Esophagus (tissue), 2 donors: ENCODE results near the gene PDE2A. TPM values are rescaled to one million over a fixed set of nuclear protein-coding genes. Genes with fewer than 3 reads are reported as not detected.

ENCODE experiments used
- H3K27ac ChIP-seq, 2 donors: one replicate each; pipeline ENCODE4 v1.5.1; 2013; ENCODE audit warnings: low read depth in 2 of 2, mild to moderate bottlenecking in 2 of 2, inconsistent platforms in 1 of 2, low read length in 1 of 2, moderate library complexity in 1 of 2
- H3K27me3 ChIP-seq, 2 donors: one replicate each; pipeline ENCODE4 v1.6.1; 2013; ENCODE audit warnings: low read length in 2 of 2, control low read depth in 1 of 2, mild to moderate bottlenecking in 1 of 2; ENCODE audit not compliant: insufficient read depth in 2 of 2, control insufficient read depth in 1 of 2
- H3K36me3 ChIP-seq, 2 donors: one replicate each; pipeline ENCODE4 v1.6.1; 2013; ENCODE audit warnings: low read length in 1 of 2; ENCODE audit not compliant: control insufficient read depth in 2 of 2, insufficient read depth in 2 of 2
- H3K4me1 ChIP-seq, 2 donors: one replicate each; pipeline ENCODE4 v1.6.1; 2013; ENCODE audit warnings: low read length in 1 of 2; ENCODE audit not compliant: control insufficient read depth in 2 of 2, insufficient read depth in 2 of 2
- H3K4me3 ChIP-seq, 2 donors: one replicate each; pipeline ENCODE4 v1.5.1; 2013; ENCODE audit warnings: low read length in 2 of 2, mild to moderate bottlenecking in 2 of 2, low read depth in 1 of 2, moderate library complexity in 1 of 2
- H3K9me3 ChIP-seq, 2 donors: one replicate each; pipeline ENCODE4 v1.6.1; 2013; ENCODE audit warnings: mild to moderate bottlenecking in 2 of 2, low read depth in 1 of 2, low read length in 1 of 2, moderate library complexity in 1 of 2; ENCODE audit not compliant: control insufficient read depth in 2 of 2, insufficient read depth in 1 of 2
- WGBS, 2 donors: extraction: QIAGEN DNeasy Blood & Tissue Kit; methylation state at CpG; one replicate each; pipeline ENCODE4 v1.1.7; 2013; 5-methylcytosine and 5-hydroxymethylcytosine counted together
- polyA plus RNA-seq, 2 donors: library from polyadenylated mRNA; stranded (reverse); fragments of 200-250 nt; gene quantifications; one replicate each; pipeline ENCODE4 v1.2.3, GENCODE V29; 2013
- donor health status: healthy with polysubstance abuse.
- donor health status: Bipolar disorder and iron deficiency.

Gene PDE2A
- polyA plus RNA-seq, 2 donors: 6.9 to 7.6 TPM

DNA sequence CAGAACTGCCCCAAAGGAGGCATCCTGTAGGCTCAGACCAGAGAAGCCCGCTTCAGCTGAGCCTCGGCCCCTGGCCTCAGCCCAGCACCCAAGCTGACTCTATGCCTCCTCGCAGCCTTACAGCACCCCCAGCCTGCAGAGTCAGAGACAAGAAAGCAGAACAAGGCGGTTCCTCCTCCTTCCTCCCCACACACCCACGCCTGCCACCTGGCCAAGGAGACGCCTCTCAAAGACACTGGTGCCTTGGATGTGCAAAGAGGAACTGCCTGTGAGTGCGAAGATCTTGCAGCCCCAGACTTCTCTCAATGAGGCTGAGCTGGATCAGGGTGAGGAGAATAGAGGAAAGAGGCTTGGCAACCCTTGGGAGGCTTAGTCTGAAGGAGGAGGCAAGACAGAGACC is 60.2 kb downstream of the PDE2A start:
- H3K36me3 ChIP-seq: no peaks in the 10 kb centered on the region
- H3K4me3 ChIP-seq: no peak overlapping the region
- H3K9me3 ChIP-seq: no peaks in the 10 kb centered on the region
- H3K4me1 ChIP-seq: peaks cover 0 to 8% of the 10 kb centered on the region in 2 donors
- no peak overlapping the region for H3K27ac ChIP-seq
- WGBS, 2 donors: 43 to 51% methylated on average over 7 of the region's 7 CpGs
- H3K27me3 ChIP-seq: no peaks in the 10 kb centered on the region

DNA sequence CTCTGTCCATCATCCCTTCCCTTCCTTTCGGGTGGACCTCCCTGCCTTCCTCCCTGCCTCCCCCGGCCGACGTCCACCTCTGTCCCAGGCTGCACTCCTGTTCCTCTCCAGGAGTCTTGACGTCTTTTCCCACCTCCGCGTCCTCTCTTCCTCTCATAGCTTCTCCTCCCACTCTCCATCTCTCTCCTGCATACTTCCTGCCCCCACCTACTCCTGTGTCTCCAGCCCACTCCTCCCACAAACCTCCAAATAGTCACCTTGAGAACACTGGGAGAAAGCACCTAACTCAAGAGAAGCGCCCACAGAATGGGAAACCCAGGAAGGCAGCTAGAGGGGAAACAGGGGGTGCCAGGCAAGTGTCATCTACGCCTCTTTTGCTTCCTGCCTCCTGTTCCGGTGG is 60.8 kb downstream of the PDE2A start:
- Histone ChIP-seq H3K4me1 (peaks cover 0 to 8% of the 10 kb centered on the region in 2 donors), H3K4me3 (no peak overlapping the region), H3K27me3 (no peaks in the 10 kb centered on the region), H3K36me3 (no peaks in the 10 kb centered on the region), H3K27ac (no peak overlapping the region), H3K9me3 (no peaks in the 10 kb centered on the region)
- 78 to 85% methylated on average over 10 of the region's 10 CpGs for WGBS, 2 donors

DNA sequence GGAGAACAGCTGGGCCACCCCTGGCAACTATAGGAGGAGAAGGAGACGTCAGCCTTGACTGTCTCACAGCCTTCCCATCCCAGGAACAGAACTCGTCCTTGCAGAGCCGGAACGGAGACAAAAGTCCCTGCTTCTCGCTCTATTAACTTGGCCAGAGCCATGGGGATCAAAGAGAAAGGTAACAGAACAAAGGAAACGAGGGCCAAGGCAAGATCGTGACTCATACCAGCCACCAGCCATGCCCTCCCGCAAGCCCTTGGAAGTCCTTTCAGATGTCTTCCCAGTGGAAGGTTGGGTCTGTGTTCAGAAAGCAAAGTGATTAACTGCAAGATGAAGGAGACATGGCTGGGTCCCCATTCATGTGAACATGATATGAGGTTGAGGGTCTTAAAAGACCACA is 64.7 kb downstream of the PDE2A start:
- Histone ChIP-seq H3K27ac (no peak overlapping the region), H3K4me3 (no peak overlapping the region), H3K36me3 (no peaks in the 10 kb centered on the region), H3K4me1 (peaks cover 0 to 14% of the 10 kb centered on the region in 2 donors), H3K27me3 (no peaks in the 10 kb centered on the region), H3K9me3 (no peaks in the 10 kb centered on the region)
- 40 to 50% methylated on average over 8 of the region's 8 CpGs for WGBS, 2 donors

DNA sequence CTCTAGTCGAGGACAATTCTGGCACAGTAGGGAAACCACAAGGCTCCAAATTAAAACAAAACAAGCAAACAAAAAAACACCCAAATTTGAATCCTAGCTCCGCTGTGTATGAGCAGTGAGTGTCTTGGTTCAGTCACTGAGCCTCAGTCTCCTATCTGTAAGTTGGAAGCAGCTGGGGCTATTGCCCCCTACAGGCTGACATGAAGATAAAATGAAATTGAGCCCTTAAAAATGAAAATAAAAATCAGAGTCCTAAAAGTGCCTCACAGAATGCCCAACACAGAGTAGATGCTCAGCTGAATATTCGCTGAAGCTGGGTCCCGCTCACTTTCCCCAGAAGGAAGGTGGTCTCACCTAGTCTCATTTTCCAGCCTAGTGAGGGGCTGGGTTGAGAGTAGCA is 65.2 kb downstream of the PDE2A start:
- Histone ChIP-seq H3K9me3 (no peaks in the 10 kb centered on the region), H3K4me3 (no peak overlapping the region), H3K27me3 (no peaks in the 10 kb centered on the region), H3K4me1 (peaks cover 0 to 11% of the 10 kb centered on the region in 2 donors), H3K27ac (no peak overlapping the region), H3K36me3 (no peaks in the 10 kb centered on the region)
- WGBS, 2 donors: 77 to 81% methylated on average over 4 of the region's 4 CpGs

DNA sequence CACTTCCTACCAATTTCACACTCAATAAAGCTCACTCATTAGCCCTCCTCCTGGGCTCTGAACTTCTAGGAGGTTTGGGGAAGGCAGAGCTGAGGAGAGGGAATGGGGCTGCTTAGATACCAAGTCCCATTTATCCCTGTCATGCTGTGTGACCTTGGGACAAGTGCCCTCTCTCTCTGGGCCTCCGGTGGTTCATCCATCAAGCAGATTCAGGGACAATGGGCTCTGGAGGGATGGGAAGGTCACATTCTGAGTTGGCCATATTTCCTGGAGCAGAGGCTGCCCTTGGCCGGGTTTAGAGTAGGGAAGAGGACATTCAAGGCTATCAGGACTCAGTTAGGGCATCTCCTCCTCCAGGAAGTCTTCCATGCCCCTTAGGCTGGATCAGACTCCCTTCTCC is 66.7 kb downstream of the PDE2A start:
- Histone ChIP-seq H3K27ac (no peak overlapping the region), H3K36me3 (no peaks in the 10 kb centered on the region), H3K4me3 (no peak overlapping the region), H3K27me3 (no peaks in the 10 kb centered on the region), H3K9me3 (no peaks in the 10 kb centered on the region), H3K4me1 (peaks cover 0 to 10% of the 10 kb centered on the region in 2 donors)
- WGBS, 2 donors: 62 to 64% methylated on average over 2 of the region's 2 CpGs

DNA sequence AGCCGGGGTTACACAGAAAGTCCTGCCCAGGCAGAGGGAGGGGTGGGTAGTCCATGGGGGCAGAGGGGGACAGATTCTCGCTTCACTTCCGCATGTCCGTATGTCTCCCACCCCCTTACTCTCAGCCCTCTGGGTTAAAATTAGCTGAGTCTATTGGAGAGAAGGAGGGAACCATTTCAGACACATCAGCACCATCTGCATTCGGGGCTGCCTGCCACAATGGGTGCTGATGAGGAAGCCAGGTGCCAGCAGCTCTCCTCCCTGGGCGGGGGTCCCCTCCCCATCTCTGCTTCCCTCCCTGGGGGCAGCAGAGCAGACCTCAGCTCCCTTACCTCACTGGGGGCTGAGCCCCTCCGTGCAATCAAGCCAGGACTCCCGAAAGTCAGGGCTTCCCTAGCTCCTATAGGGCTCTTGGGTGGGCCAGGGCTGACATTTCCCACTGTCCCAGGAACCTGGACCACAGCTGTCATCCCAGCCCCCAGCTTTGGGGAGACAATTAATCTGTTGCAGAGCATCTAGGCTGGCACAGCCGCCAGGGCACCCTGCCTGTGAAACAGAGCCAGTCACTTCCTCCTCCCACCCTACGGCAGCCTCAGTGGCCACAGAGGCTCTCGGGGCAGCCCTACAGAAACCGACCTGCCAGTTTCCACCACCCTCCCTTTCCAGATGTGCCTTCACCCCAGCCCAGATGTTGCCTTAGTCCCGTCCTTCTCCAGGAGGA is 67.3 kb downstream of the PDE2A start:
- 52 to 56% methylated on average over 13 of the region's 13 CpGs for WGBS, 2 donors
- Histone ChIP-seq H3K27ac (peak overlapping the region in 1 of 2 donors; percentile 42), H3K27me3 (no peaks in the 10 kb centered on the region), H3K36me3 (no peaks in the 10 kb centered on the region), H3K4me1 (peaks cover 0 to 13% of the 10 kb centered on the region in 2 donors), H3K9me3 (no peaks in the 10 kb centered on the region), H3K4me3 (no peak overlapping the region)

DNA sequence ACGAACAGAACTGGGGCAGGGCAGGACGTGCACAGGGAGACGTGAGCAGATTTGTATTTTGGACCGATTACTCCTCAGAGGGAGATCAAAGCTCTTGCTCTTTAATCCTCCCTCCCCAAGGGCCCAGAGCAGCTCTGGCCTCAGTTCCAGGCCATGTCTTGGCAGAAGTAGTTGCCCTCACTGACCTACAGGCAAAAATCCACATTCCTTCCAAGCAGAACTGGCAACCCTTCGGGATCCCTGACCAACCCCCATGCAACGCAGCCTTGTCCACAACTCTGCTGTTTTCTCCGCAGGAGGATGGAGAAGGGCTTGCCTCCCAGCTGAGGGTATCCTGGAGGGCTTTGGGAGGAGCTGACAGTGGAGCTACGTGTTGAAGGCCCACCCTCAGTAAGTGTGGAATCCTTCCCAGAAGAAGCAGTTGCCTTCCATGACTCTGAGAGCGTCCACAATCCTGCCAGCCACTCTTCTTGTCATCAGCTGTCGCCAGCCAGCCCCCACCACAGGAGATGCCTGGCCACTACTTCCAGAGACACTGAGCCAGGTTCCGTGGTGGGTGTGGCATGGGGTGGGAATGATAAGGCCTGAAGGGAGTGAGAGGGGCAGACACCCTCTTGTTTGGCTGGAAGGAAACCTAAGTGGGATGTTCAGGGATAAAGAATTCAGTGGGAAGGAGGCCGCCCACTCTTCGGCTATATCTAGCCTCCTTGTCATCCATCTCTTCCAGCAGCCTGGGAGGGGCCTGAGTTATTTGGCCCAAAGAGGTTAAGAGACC is 68.1 kb downstream of the PDE2A start:
- Histone ChIP-seq H3K27ac (peak overlapping the region; percentile 41 to 42), H3K27me3 (no peaks in the 10 kb centered on the region), H3K9me3 (no peaks in the 10 kb centered on the region), H3K4me1 (peaks cover 0 to 13% of the 10 kb centered on the region in 2 donors), H3K4me3 (no peak overlapping the region), H3K36me3 (no peaks in the 10 kb centered on the region)
- WGBS, 2 donors: 37 to 54% methylated on average over 13 of the region's 13 CpGs

DNA sequence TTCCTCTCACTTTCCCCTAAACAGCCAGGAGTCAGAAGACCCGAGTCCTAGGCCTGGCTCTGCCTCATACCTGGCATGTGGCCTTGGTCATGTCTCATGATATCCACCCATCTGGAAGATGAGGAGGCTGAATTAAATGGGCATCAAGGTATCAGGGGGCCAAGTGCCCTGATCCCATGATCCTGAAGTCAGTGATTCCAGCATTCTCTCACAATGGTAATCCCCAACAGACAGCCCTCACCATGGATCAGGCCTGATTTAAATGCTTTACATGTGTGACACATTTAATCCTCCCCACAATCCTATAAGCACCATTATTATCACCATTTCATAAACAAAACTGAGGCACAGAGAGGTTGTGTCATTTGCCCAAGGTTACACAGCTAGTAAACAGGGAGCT is 70.0 kb downstream of the PDE2A start:
- 48 to 53% methylated on average over 1 of the region's 1 CpG for WGBS, 2 donors
- no peak overlapping the region for H3K4me3 ChIP-seq

DNA sequence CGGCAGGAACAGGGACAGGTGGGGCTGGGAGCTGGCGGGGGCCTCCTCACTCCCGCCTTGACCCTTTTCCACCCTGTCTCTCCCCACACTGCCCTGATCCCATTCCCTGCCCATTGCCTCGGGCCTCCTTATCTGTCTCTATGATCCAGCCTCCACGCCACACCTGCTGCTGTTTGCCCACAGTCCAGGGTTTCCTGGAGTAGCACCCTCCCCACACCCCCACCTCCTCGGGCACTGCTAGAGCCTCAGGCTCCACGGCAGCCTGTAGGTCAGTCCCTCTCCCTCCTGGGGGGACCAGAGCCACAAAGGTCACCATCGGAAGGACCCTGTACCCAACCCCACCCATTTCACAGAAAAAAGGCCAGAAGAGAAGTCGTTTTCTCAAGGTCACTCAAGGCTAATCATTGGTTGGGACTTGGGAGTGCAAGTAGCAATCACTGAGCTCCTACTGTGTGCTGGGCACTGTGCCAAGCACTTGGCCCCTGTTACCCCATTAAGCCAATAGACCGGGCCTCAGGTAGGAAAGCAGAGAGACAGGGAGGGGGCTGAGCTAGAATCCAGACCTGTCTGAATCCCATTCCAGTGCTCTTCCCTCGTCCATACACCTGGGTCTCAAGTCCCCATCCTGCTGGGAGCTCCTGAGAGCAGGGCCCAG is 71.8 kb downstream of the PDE2A start:
- peaks cover 2 to 13% of the 10 kb centered on the region in 2 donors for H3K4me1 ChIP-seq
- no peaks in the 10 kb centered on the region for H3K27me3 ChIP-seq
- no peaks in the 10 kb centered on the region for H3K9me3 ChIP-seq
- 55 to 72% methylated on average over 9 to 11 of the region's 11 CpGs for WGBS, 2 donors
- H3K36me3 ChIP-seq: no peaks in the 10 kb centered on the region
- no peak overlapping the region for H3K27ac ChIP-seq
- H3K4me3 ChIP-seq: no peak overlapping the region

More for the DNA sequence above, 70.0 kb downstream of the PDE2A start:
- H3K27me3 ChIP-seq: no peaks in the 10 kb centered on the region
- H3K4me1 ChIP-seq: peaks cover 2 to 13% of the 10 kb centered on the region in 2 donors
- H3K9me3 ChIP-seq: no peaks in the 10 kb centered on the region
- no peak overlapping the region for H3K27ac ChIP-seq
- H3K36me3 ChIP-seq: no peaks in the 10 kb centered on the region
